ENCODE results near the gene IGFL2.
"Not testable (repeated sequence)": the region's sequence is repeated elsewhere in the genome, so short reads cannot be mapped to it uniquely, and the experiment has no call there.

IGFL2 gene

GRCh38 chr19:46189971-46190888 lies 42.2 kb downstream of the IGFL2 start:
- no peak for DNase-seq (ENCODE audit: low spot score)

- DNase-seq (ENCODE audit: low spot score) = no peak
Measured at GRCh38 chr19:46191356-46191755, 43.3 kb downstream of the IGFL2 start.

GRCh38 chr19:46191972-46192371 lies 43.9 kb downstream of the IGFL2 start:
- no peak for DNase-seq (ENCODE audit: low spot score)

- not testable (repeated sequence) for DNase-seq (ENCODE audit: low spot score)
Measured at GRCh38 chr19:46192626-46192991, 44.6 kb downstream of the IGFL2 start.

GRCh38 chr19:46192992-46193650 lies 45.1 kb downstream of the IGFL2 start:
- peak; percentile 21 for DNase-seq (ENCODE audit: low spot score)

- no peak for DNase-seq (ENCODE audit: low spot score)
Measured at GRCh38 chr19:46193678-46194077, 45.6 kb downstream of the IGFL2 start.

GRCh38 chr19:46195104-46195503 lies 47.1 kb downstream of the IGFL2 start:
- DNase-seq (ENCODE audit: low spot score) = no peak

- not testable (repeated sequence) for DNase-seq (ENCODE audit: low spot score)
Measured at GRCh38 chr19:46195919-46196318, 47.9 kb downstream of the IGFL2 start.

GRCh38 chr19:46196410-46197124 lies 48.5 kb downstream of the IGFL2 start:
- DNase-seq (ENCODE audit: low spot score) = no peak

GRCh38 chr19:46197314-46198070 lies 49.5 kb downstream of the IGFL2 start:
- DNase-seq (ENCODE audit: low spot score) = no peak

- no peak for DNase-seq (ENCODE audit: low spot score)
Measured at GRCh38 chr19:46198756-46199155, 50.7 kb downstream of the IGFL2 start.

GRCh38 chr19:46201454-46202310 lies 53.6 kb downstream of the IGFL2 start:
- DNase-seq (ENCODE audit: low spot score) = no peak

- DNase-seq (ENCODE audit: low spot score) = no peak
Measured at GRCh38 chr19:46202426-46202825, 54.4 kb downstream of the IGFL2 start.

- no peak for DNase-seq (ENCODE audit: low spot score)
Measured at GRCh38 chr19:46202872-46203860, 55.1 kb downstream of the IGFL2 start.

GRCh38 chr19:46204008-46204407 lies 56.0 kb downstream of the IGFL2 start:
- DNase-seq (ENCODE audit: low spot score) = no peak

GRCh38 chr19:46205183-46205984 lies 57.3 kb downstream of the IGFL2 start:
- DNase-seq (ENCODE audit: low spot score) = no peak

- no peak for DNase-seq (ENCODE audit: low spot score)
Measured at GRCh38 chr19:46206176-46206575, 58.1 kb downstream of the IGFL2 start.

- no peak for DNase-seq (ENCODE audit: low spot score)
Measured at GRCh38 chr19:46206682-46207081, 58.6 kb downstream of the IGFL2 start.

GRCh38 chr19:46207858-46208257 lies 59.8 kb downstream of the IGFL2 start:
- not testable (repeated sequence) for DNase-seq (ENCODE audit: low spot score)
